Neural cell (in vitro differentiated cells): Measurements from ENCODE around the gene CC2D2B. TPM values are rescaled to one million over a fixed set of nuclear protein-coding genes. Genes with fewer than 3 reads are reported as not detected.

Experiments used
- H2AFZ ChIP-seq: fragments of 200-600, 300-800 bp; sonication (generic), shearing (Covaris generic); 2 replicates; pipeline ENCODE4 v1.6.0; 2014; ENCODE audit warnings: low read depth, mild to moderate bottlenecking, antibody characterized with exemption, low read length, moderate library complexity
- H3F3A ChIP-seq: fragments of 200-600 bp; shearing (Covaris generic); 2 replicates; pipeline ENCODE4 v1.6.1; 2016; ENCODE audit warnings: mild to moderate bottlenecking, moderate library complexity, mixed read lengths, antibody characterized with exemption, low read length; ENCODE audit not compliant: insufficient read depth, poor library complexity, severe bottlenecking
- H3K27ac ChIP-seq: fragments of 200-600, 300-800 bp; sonication (generic), shearing (Covaris generic); 2 replicates; pipeline ENCODE4 v1.5.1; 2014; ENCODE audit warnings: mild to moderate bottlenecking, low read length, moderate library complexity
- H3K27me3 ChIP-seq: fragments of 300-800, 200-600 bp; sonication (generic), shearing (Covaris generic); 2 replicates; pipeline ENCODE4 v1.6.0; 2014; ENCODE audit warnings: mild to moderate bottlenecking, low read depth, low read length, moderate library complexity; ENCODE audit not compliant: insufficient read depth
- H3K36me3 ChIP-seq: fragments of 300-800, 200-600 bp; sonication (generic), shearing (Covaris generic); 2 replicates; pipeline ENCODE4 v1.5.1; 2014; ENCODE audit warnings: mild to moderate bottlenecking, antibody characterized with exemption, low read length, moderate library complexity; ENCODE audit not compliant: insufficient read depth
- H3K4me2 ChIP-seq: fragments of 300-800, 200-600 bp; sonication (generic), shearing (Covaris generic); 2 replicates; pipeline ENCODE4 v1.6.0; 2014; ENCODE audit warnings: mild to moderate bottlenecking, low read length
- H3K4me3 ChIP-seq: fragments of 300-800, 200-600 bp; sonication (generic), shearing (Covaris generic); 2 replicates; pipeline ENCODE4 v1.5.1; 2014; ENCODE audit warnings: mild to moderate bottlenecking, low read length, moderate library complexity
- H3K79me2 ChIP-seq: fragments of 200-600 bp; shearing (Covaris generic); replicated peaks from 2 replicates; pipeline ENCODE4 v1.6.0; 2014; ENCODE audit warnings: mild to moderate bottlenecking, low read length, moderate library complexity; ENCODE audit not compliant: insufficient read depth
- H3K9ac ChIP-seq: fragments of 300-800, 200-600 bp; sonication (generic), shearing (Covaris generic); 2 replicates; pipeline ENCODE4 v1.6.1; 2016; ENCODE audit warnings: mild to moderate bottlenecking, low read length, mixed read lengths
- H3K9me2 ChIP-seq: fragments of 200-600 bp; shearing (Covaris generic); 2 replicates; pipeline ENCODE4 v1.6.1; 2016; ENCODE audit warnings: mild to moderate bottlenecking, low read length, mixed read lengths; ENCODE audit not compliant: insufficient read depth
- H3K9me3 ChIP-seq: fragments of 200-600, 300-800 bp; sonication (generic), shearing (Covaris generic); 2 replicates; pipeline ENCODE4 v1.6.1; 2016; ENCODE audit warnings: mild to moderate bottlenecking, mixed run types, low read length, moderate library complexity, mixed read lengths
- H4K20me1 ChIP-seq: fragments of 200-600 bp; shearing (Covaris generic); 2 replicates; pipeline ENCODE4 v1.6.1; 2016; ENCODE audit warnings: mild to moderate bottlenecking, mixed run types; ENCODE audit not compliant: insufficient read depth
- EP300 ChIP-seq: fragments of 450-650 bp; conservative IDR thresholded peaks from 2 replicates; pipeline ENCODE4 v1.6.1; 2014; ENCODE audit warnings: antibody characterized with exemption, mild to moderate bottlenecking, moderate library complexity; ENCODE audit not compliant: poor library complexity, severe bottlenecking
- EZH2 ChIP-seq: fragments of 200-600, 300-800 bp; shearing (Covaris generic), sonication (generic); IDR thresholded peaks from 2 replicates; pipeline ENCODE4 v1.6.1; 2014; ENCODE audit warnings: antibody characterized with exemption, low read length, borderline replicate concordance, mild to moderate bottlenecking; ENCODE audit not compliant: insufficient read depth, poor library complexity, severe bottlenecking
- MXI1 ChIP-seq: fragments of 450-650 bp; conservative IDR thresholded peaks from 2 replicates; pipeline ENCODE4 v1.6.1; 2014; ENCODE audit warnings: antibody characterized with exemption, mild to moderate bottlenecking; ENCODE audit not compliant: poor library complexity, severe bottlenecking
- RAD21 ChIP-seq: fragments of 450-650 bp; conservative IDR thresholded peaks from 2 replicates; pipeline ENCODE4 v1.6.1; 2014; ENCODE audit warnings: antibody characterized with exemption, mild to moderate bottlenecking, moderate library complexity
- SMC3 ChIP-seq: fragments of 450-650 bp; conservative IDR thresholded peaks from 2 replicates; pipeline ENCODE4 v1.6.1; 2014; ENCODE audit warnings: antibody characterized with exemption, mild to moderate bottlenecking, moderate library complexity; ENCODE audit not compliant: poor library complexity
- TAF1 ChIP-seq: IDR thresholded peaks from 2 replicates; pipeline ENCODE4 v1.6.1; 2012; ENCODE audit warnings: low read depth
- polyA plus RNA-seq: library from polyadenylated mRNA; depleted of rRNA; stranded (reverse); fragments of >200 nt; gene quantifications from 2 replicates; pipeline ENCODE4 v1.2.3, GENCODE V29; 2014
- TF ChIP-seq, protein P1 (sequence below): fragments of 450-650 bp; IDR thresholded peaks from 2 replicates; pipeline ENCODE4 v1.5.1; 2014; ENCODE audit warnings: antibody characterized with exemption, mild to moderate bottlenecking, moderate library complexity; ENCODE audit not compliant: poor library complexity, severe bottlenecking
- TF ChIP-seq, protein P2 (sequence below): IDR thresholded peaks from 2 replicates; pipeline ENCODE4 v1.6.1; 2012; ENCODE audit warnings: borderline replicate concordance

The CC2D2B gene
- polyA plus RNA-seq, 1 donor from 2014 or later: 0.61 TPM

GRCh38 chr10:95864906-95865813 lies 42.6 kb upstream of the CC2D2B start:
- TF ChIP-seq, protein P1, sequence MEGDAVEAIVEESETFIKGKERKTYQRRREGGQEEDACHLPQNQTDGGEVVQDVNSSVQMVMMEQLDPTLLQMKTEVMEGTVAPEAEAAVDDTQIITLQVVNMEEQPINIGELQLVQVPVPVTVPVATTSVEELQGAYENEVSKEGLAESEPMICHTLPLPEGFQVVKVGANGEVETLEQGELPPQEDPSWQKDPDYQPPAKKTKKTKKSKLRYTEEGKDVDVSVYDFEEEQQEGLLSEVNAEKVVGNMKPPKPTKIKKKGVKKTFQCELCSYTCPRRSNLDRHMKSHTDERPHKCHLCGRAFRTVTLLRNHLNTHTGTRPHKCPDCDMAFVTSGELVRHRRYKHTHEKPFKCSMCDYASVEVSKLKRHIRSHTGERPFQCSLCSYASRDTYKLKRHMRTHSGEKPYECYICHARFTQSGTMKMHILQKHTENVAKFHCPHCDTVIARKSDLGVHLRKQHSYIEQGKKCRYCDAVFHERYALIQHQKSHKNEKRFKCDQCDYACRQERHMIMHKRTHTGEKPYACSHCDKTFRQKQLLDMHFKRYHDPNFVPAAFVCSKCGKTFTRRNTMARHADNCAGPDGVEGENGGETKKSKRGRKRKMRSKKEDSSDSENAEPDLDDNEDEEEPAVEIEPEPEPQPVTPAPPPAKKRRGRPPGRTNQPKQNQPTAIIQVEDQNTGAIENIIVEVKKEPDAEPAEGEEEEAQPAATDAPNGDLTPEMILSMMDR: peak; percentile 51
- TF ChIP-seq RAD21: peak; percentile 35
- TF ChIP-seq TAF1: no peak
- no peak for TF ChIP-seq MXI1
- TF ChIP-seq, protein P2, sequence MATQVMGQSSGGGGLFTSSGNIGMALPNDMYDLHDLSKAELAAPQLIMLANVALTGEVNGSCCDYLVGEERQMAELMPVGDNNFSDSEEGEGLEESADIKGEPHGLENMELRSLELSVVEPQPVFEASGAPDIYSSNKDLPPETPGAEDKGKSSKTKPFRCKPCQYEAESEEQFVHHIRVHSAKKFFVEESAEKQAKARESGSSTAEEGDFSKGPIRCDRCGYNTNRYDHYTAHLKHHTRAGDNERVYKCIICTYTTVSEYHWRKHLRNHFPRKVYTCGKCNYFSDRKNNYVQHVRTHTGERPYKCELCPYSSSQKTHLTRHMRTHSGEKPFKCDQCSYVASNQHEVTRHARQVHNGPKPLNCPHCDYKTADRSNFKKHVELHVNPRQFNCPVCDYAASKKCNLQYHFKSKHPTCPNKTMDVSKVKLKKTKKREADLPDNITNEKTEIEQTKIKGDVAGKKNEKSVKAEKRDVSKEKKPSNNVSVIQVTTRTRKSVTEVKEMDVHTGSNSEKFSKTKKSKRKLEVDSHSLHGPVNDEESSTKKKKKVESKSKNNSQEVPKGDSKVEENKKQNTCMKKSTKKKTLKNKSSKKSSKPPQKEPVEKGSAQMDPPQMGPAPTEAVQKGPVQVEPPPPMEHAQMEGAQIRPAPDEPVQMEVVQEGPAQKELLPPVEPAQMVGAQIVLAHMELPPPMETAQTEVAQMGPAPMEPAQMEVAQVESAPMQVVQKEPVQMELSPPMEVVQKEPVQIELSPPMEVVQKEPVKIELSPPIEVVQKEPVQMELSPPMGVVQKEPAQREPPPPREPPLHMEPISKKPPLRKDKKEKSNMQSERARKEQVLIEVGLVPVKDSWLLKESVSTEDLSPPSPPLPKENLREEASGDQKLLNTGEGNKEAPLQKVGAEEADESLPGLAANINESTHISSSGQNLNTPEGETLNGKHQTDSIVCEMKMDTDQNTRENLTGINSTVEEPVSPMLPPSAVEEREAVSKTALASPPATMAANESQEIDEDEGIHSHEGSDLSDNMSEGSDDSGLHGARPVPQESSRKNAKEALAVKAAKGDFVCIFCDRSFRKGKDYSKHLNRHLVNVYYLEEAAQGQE: no peak
- TF ChIP-seq EZH2: no peak
- peak; percentile 24 for TF ChIP-seq SMC3
- TF ChIP-seq EP300: no peak
- H3K9ac ChIP-seq: no peak overlapping the region
- no peaks in the 10 kb centered on the region for H3F3A ChIP-seq
- no peak overlapping the region for H3K27ac ChIP-seq
- no peaks in the 10 kb centered on the region for H3K36me3 ChIP-seq
- H3K9me3 ChIP-seq: no peaks in the 10 kb centered on the region
- H3K4me3 ChIP-seq: no peak overlapping the region
- no peaks in the 10 kb centered on the region for H3K9me2 ChIP-seq
- no peaks in the 10 kb centered on the region for H3K79me2 ChIP-seq
- H2AFZ ChIP-seq: no peak overlapping the region
- H3K27me3 ChIP-seq: no peaks in the 10 kb centered on the region
- no peak overlapping the region for H3K4me2 ChIP-seq
- no peaks in the 10 kb centered on the region for H4K20me1 ChIP-seq

GRCh38 chr10:95865814-95866466 lies 41.8 kb upstream of the CC2D2B start:
- Histone ChIP-seq H3K27ac (no peak overlapping the region), H3K79me2 (no peaks in the 10 kb centered on the region), H3K27me3 (no peaks in the 10 kb centered on the region), H3K9me3 (no peaks in the 10 kb centered on the region), H4K20me1 (no peaks in the 10 kb centered on the region), H2AFZ (no peak overlapping the region), H3F3A (no peaks in the 10 kb centered on the region), H3K4me3 (no peak overlapping the region), H3K36me3 (no peaks in the 10 kb centered on the region), H3K9me2 (no peaks in the 10 kb centered on the region), H3K4me2 (no peak overlapping the region), H3K9ac (no peak overlapping the region)
- TF ChIP-seq RAD21 (no peak), EP300 (no peak)
- TF ChIP-seq, protein P2: no peak
